Measurements from ENCODE around the gene ATP11A.

GRCh38 chr13:112651311-112651710 lies 38.5 kb upstream of the ATP11A start:
- TF ChIP-seq, protein P1, sequence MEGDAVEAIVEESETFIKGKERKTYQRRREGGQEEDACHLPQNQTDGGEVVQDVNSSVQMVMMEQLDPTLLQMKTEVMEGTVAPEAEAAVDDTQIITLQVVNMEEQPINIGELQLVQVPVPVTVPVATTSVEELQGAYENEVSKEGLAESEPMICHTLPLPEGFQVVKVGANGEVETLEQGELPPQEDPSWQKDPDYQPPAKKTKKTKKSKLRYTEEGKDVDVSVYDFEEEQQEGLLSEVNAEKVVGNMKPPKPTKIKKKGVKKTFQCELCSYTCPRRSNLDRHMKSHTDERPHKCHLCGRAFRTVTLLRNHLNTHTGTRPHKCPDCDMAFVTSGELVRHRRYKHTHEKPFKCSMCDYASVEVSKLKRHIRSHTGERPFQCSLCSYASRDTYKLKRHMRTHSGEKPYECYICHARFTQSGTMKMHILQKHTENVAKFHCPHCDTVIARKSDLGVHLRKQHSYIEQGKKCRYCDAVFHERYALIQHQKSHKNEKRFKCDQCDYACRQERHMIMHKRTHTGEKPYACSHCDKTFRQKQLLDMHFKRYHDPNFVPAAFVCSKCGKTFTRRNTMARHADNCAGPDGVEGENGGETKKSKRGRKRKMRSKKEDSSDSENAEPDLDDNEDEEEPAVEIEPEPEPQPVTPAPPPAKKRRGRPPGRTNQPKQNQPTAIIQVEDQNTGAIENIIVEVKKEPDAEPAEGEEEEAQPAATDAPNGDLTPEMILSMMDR (IDR thresholded peaks at IDR 0.05 in 8 of 11, conservative IDR thresholded peaks at IDR 0.05 in 3 of 11), result no peak
- TF ChIP-seq POLR2A (IDR thresholded peaks at IDR 0.05) (no peak), POLR2AphosphoS5 (IDR thresholded peaks at IDR 0.05) (no peak)
